WI38 (cell line): ENCODE results near the gene SSU72.

Experiments used
- H3K4me3 ChIP-seq: 2 replicates; pipeline ENCODE4 v1.5.1; 2011; ENCODE audit warnings: low read depth, mild to moderate bottlenecking, control low read depth, low read length
- CTCF ChIP-seq: IDR thresholded peaks from 2 replicates; pipeline ENCODE4 v1.5.1; 2012; ENCODE audit warnings: low read depth, mild to moderate bottlenecking, control low read depth, low read length

Gene SSU72

GRCh38 chr1:1615256-1616044 is 40.8 kb upstream of the SSU72 start, which contains the start of gene MIB2:
MIB2 (plus strand) TSS chr1:1615500; CDS start chr1:1623453, 7,953 bp downstream.
- H3K4me3 ChIP-seq, result peak within 1 kb of the TSS; percentile 83
- TF ChIP-seq CTCF, result no peak

GRCh38 chr1:1614954-1615255 is 40.2 kb upstream of the SSU72 start:
- H3K4me3 ChIP-seq, result peak overlapping the region; percentile 83
- no peak for TF ChIP-seq CTCF

- no peak for TF ChIP-seq CTCF
These were observed 39.7 kb upstream of the SSU72 start for GRCh38 chr1:1614204-1614953.

GRCh38 chr1:1613509-1614082 is 38.9 kb upstream of the SSU72 start:
- peak overlapping the region; percentile 83; the same call in 1 of the 2 replicates for H3K4me3 ChIP-seq
- no peak for TF ChIP-seq CTCF

More at GRCh38 chr1:1614204-1614953, 39.7 kb upstream of the SSU72 start:
- peak overlapping the region; percentile 83 for H3K4me3 ChIP-seq

- TF ChIP-seq CTCF, result no peak
These were observed 37.4 kb upstream of the SSU72 start for GRCh38 chr1:1612104-1612400.

GRCh38 chr1:1610796-1611195 is 36.1 kb upstream of the SSU72 start:
- TF ChIP-seq CTCF, result no peak
- no peak overlapping the region for H3K4me3 ChIP-seq

More at GRCh38 chr1:1612104-1612400, 37.4 kb upstream of the SSU72 start:
- H3K4me3 ChIP-seq, result no peak overlapping the region
